Measurements from ENCODE around the gene IL15RA.

DNA sequence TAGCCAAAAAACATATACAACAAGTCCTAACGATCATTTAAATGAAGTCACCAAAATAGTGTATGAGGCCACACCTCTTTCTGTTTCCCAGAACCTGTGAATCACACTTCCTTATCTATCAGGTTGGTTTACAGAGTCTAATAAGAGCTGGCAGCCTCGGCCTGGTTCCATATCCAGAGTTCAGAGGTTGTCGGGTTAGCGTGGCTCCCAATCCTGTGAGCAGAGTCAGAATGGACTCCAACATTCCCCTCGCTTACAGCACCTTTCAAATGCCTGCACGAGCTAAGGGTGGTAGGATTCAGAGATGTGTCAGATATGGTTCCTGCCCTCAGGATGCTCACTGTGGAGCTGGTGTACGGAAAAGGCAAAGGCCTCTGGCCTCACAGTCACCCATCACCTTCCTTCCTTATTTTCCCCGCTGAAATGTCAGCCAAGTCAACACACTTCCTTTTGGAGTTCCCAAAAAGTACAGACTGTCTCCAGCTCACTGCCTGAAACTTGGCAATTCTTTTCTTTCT lies 6.0 kb downstream of the IL15RA start:
- TF ChIP-seq POLR2A (IDR thresholded peaks at IDR 0.05), result no peak
- TF ChIP-seq, protein P1, sequence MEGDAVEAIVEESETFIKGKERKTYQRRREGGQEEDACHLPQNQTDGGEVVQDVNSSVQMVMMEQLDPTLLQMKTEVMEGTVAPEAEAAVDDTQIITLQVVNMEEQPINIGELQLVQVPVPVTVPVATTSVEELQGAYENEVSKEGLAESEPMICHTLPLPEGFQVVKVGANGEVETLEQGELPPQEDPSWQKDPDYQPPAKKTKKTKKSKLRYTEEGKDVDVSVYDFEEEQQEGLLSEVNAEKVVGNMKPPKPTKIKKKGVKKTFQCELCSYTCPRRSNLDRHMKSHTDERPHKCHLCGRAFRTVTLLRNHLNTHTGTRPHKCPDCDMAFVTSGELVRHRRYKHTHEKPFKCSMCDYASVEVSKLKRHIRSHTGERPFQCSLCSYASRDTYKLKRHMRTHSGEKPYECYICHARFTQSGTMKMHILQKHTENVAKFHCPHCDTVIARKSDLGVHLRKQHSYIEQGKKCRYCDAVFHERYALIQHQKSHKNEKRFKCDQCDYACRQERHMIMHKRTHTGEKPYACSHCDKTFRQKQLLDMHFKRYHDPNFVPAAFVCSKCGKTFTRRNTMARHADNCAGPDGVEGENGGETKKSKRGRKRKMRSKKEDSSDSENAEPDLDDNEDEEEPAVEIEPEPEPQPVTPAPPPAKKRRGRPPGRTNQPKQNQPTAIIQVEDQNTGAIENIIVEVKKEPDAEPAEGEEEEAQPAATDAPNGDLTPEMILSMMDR (IDR thresholded peaks at IDR 0.05), result no peak
